Kidney (tissue), 14 donors: ENCODE measurements around the gene TCF12. TPM values are rescaled to one million over a fixed set of nuclear protein-coding genes. Genes with fewer than 3 reads are reported as not detected.

ENCODE experiments used
- DNase-seq, 5 donors: peaks; one replicate each; pipeline ENCODE4 v3.0.0-alpha.2; 2013 to 2020
- FAIRE-seq: peaks from 2 replicates; lab custom pipeline; 2012; peaks lifted over from hg19 to GRCh38; lab: Jason Lieb, UNC
- H3K27ac ChIP-seq, 2 donors: one replicate each; pipeline ENCODE4 v1.7.0; 2013; ENCODE audit warnings: low read depth in 2 of 2, low read length in 2 of 2, inconsistent platforms in 1 of 2
- H3K27me3 ChIP-seq: one replicate; pipeline ENCODE4 v1.7.1; 2013; ENCODE audit warnings: low read length, inconsistent platforms; ENCODE audit not compliant: control insufficient read depth, insufficient read depth
- H3K36me3 ChIP-seq, 3 donors: one replicate each; pipeline versions ENCODE4 v1.7.0 to v1.7.1; 2013; ENCODE audit warnings: low read length in 3 of 3, control low read depth in 1 of 3, inconsistent platforms in 1 of 3; ENCODE audit not compliant: insufficient read depth in 3 of 3, control insufficient read depth in 2 of 3
- H3K4me1 ChIP-seq, 3 donors: one replicate each; pipeline versions ENCODE4 v1.7.0 to v1.7.1; 2013; ENCODE audit warnings: low read length in 3 of 3, inconsistent platforms in 1 of 3, low read depth in 1 of 3; ENCODE audit not compliant: control insufficient read depth in 2 of 3, insufficient read depth in 2 of 3
- H3K4me3 ChIP-seq, 3 donors: one replicate each; pipeline versions ENCODE4 v1.7.0 to v1.8.1; 2013; ENCODE audit warnings: low read length in 3 of 3, control low read depth in 1 of 3, inconsistent platforms in 1 of 3
- H3K9ac ChIP-seq, 3 donors: one replicate each; pipeline versions ENCODE4 v1.7.0 to v1.7.1; 2013; ENCODE audit warnings: low read length in 3 of 3, control low read depth in 1 of 3, inconsistent platforms in 1 of 3
- H3K9me3 ChIP-seq, 3 donors: one replicate each; pipeline versions ENCODE4 v1.7.0 to v1.7.1; 2013; ENCODE audit warnings: low read length in 3 of 3, control low read depth in 1 of 3, inconsistent platforms in 1 of 3; ENCODE audit not compliant: control insufficient read depth in 2 of 3, insufficient read depth in 1 of 3
- intact Hi-C: fragments of 100-400 bp; cut with DNase I; formaldehyde crosslinking; loops from one replicate; pipeline ENCODE4 v1.11.1; 2022
- polyA plus RNA-seq: library from polyadenylated mRNA; stranded (reverse); fragments of 350-450 nt; fragmentation: Illumina TruSeq; extraction: RNeasy Lipid Tissue Mini Kit (QIAGEN cat#74804); gene quantifications from one replicate; pipeline ENCODE4 v1.2.3, GENCODE V29; 2014; ENCODE audit warnings: low read depth, low replicate concordance; ENCODE audit not compliant: insufficient read depth
- total RNA-seq: library from RNA; stranded (reverse); fragmentation: NEBNext Ultra II Directional; extraction: Animal tissue kit (Norgen Biotek cat#: 25700); gene quantifications from one replicate; pipeline ENCODE4 v1.2.1, GENCODE V29; 2021
- TF ChIP-seq, protein P1 (sequence below): IDR thresholded peaks from 3 replicates; pipeline ENCODE4 v1.5.1; 2012; ENCODE audit warnings: mild to moderate bottlenecking, moderate library complexity, borderline replicate concordance; ENCODE audit not compliant: insufficient read depth; ENCODE audit errors: extremely low read depth
- donor health status: control.
- donor health status: control.
- donor health status: control.
- donor health status: control.
- donor health status: control.
- donor health status: DM: yes; HTN: yes; CAD: no.
- donor health status: Normal renal cell carcinoma (clear cell type).

The TCF12 gene
- total and polyA plus RNA-seq, 2 donors from 2014 or later: 16.3 to 116 TPM

DNA sequence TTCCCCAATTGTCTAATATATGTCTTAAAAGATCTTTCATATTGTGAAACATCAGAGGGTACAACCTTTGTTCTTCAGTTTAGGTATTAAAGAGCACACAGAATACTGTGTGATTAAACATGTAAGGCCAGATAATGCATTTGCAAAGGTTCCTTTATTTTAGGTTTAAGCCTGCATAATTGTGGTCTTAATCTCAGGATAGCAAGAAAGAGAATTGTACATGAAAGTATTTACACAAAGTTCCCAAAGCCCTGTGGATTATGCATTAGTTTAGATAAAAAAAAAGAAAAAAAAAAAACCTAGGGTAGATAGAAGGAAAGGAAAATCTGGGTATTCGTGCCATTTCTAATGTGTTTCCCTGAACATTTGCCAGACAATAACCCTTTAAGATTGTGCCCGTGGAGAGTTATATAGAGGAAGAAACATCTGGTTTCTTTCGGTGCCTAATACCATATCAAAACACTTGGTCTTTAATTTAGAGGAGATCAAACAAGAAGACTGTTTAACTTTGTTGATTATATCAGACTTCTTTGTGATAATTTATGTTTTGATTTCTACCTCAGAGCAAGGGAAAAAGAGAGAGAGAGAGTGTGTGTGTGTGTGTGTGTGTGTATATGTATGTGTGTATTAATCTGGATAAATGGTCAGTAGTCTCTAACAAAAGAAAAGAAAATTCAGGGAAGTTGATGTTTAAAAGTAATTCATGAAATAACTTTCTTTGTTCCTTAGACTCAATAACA is 318.3 kb downstream of the TCF12 start:
- Histone ChIP-seq H3K9me3 (no peaks in the 10 kb centered on the region), H3K4me1 (peaks cover 3 to 5% (median 3%) of the 10 kb centered on the region in 3 donors), H3K9ac (no peak overlapping the region), H3K4me3 (no peak overlapping the region), H3K36me3 (peaks cover 0 to 7% (median 3%) of the 10 kb centered on the region in 3 donors), H3K27ac (no peak overlapping the region), H3K27me3 (no peaks in the 10 kb centered on the region)
- TF ChIP-seq, protein P1, sequence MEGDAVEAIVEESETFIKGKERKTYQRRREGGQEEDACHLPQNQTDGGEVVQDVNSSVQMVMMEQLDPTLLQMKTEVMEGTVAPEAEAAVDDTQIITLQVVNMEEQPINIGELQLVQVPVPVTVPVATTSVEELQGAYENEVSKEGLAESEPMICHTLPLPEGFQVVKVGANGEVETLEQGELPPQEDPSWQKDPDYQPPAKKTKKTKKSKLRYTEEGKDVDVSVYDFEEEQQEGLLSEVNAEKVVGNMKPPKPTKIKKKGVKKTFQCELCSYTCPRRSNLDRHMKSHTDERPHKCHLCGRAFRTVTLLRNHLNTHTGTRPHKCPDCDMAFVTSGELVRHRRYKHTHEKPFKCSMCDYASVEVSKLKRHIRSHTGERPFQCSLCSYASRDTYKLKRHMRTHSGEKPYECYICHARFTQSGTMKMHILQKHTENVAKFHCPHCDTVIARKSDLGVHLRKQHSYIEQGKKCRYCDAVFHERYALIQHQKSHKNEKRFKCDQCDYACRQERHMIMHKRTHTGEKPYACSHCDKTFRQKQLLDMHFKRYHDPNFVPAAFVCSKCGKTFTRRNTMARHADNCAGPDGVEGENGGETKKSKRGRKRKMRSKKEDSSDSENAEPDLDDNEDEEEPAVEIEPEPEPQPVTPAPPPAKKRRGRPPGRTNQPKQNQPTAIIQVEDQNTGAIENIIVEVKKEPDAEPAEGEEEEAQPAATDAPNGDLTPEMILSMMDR: no peak
- intact Hi-C loops: no loop called here
- FAIRE-seq (no peak), DNase-seq (no peak)

DNA sequence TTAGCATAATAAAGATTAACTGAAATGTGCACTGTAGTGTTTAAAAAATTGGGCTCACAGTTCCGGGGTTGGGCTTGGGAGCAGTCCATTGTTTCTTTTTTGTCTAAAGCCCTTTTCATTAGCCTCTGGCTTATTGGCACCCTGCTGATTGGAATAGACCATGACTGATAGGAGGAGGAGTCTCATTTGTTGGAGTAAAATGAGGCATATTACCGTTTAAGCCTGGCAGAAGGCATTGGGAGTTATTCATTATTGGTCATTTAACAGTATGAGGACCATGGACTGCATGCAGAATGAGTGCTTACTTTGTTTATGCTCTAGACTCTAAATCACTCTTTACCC is 318.8 kb downstream of the TCF12 start:
- intact Hi-C loops: no loop called here

DNA sequence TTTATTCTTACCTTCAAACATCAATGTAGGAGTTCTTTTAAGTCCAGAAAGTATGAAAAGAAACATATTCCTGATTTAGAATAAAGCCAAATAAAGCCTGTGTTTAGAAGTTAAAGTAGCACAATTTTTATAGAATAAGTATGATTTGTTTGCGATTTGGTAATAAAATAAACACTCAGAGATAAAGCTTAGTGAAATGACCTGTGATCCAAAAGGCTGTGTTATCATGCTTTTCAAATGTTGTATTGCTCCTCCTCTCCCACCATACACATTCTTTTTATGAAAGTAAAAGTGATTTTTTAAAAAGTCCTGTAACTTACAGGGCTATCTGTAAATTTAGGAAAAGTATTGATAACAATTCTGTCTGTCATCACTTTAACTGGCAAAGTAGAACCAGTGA is 319.2 kb downstream of the TCF12 start:
- FAIRE-seq: no peak
- TF ChIP-seq, protein P1: no peak
- H3K36me3 ChIP-seq: peaks cover 0 to 7% (median 0%) of the 10 kb centered on the region in 3 donors
- intact Hi-C loops: no loop called here
- no peak overlapping the region for H3K4me3 ChIP-seq
- no peak overlapping the region for H3K9ac ChIP-seq
- peaks cover 3 to 5% (median 3%) of the 10 kb centered on the region in 3 donors for H3K4me1 ChIP-seq
- H3K27ac ChIP-seq: no peak overlapping the region
- no peak for DNase-seq
- H3K9me3 ChIP-seq: no peaks in the 10 kb centered on the region
- H3K27me3 ChIP-seq: no peaks in the 10 kb centered on the region

More for the DNA sequence above, 318.8 kb downstream of the TCF12 start:
- peaks cover 3 to 5% (median 3%) of the 10 kb centered on the region in 3 donors for H3K4me1 ChIP-seq
- TF ChIP-seq, protein P1: no peak
- H3K27ac ChIP-seq: no peak overlapping the region
- H3K9me3 ChIP-seq: no peaks in the 10 kb centered on the region
- H3K4me3 ChIP-seq: no peak overlapping the region
- no peaks in the 10 kb centered on the region for H3K27me3 ChIP-seq
- H3K36me3 ChIP-seq: peaks cover 0 to 7% (median 2%) of the 10 kb centered on the region in 3 donors
- DNase-seq (no peak), FAIRE-seq (no peak)
- H3K9ac ChIP-seq: no peak overlapping the region
